ENCODE data around the gene SFRP2.

DNA sequence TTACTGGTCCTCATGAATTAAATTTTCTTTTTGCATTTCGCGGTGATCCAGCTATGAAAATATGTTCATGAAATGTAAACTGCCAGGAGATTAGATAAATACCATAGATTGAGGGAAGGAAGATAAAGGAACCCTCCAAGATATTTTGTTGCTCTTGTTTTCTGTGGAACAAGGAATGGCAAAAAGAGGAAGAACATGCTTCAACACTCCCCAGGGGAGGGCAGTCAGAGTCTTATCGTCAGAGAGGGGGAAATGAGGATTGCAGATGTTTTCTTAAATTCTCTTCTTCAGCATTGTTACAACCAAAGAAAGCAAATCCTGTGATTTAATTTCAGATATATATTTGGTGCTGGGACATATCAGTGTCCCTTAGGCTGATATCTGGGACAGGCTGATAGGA lies 9.5 kb upstream of the SFRP2 start:
- TF ChIP-seq, protein P1, sequence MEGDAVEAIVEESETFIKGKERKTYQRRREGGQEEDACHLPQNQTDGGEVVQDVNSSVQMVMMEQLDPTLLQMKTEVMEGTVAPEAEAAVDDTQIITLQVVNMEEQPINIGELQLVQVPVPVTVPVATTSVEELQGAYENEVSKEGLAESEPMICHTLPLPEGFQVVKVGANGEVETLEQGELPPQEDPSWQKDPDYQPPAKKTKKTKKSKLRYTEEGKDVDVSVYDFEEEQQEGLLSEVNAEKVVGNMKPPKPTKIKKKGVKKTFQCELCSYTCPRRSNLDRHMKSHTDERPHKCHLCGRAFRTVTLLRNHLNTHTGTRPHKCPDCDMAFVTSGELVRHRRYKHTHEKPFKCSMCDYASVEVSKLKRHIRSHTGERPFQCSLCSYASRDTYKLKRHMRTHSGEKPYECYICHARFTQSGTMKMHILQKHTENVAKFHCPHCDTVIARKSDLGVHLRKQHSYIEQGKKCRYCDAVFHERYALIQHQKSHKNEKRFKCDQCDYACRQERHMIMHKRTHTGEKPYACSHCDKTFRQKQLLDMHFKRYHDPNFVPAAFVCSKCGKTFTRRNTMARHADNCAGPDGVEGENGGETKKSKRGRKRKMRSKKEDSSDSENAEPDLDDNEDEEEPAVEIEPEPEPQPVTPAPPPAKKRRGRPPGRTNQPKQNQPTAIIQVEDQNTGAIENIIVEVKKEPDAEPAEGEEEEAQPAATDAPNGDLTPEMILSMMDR (IDR thresholded peaks at IDR 0.05), result no peak
- TF ChIP-seq POLR2A (IDR thresholded peaks at IDR 0.05), result no peak

All from heart left ventricle (tissue), 13 donors.